D721Med (cell line): Measurements from ENCODE around the gene ZNF496.

Experiments used
- DNase-seq: peaks from one replicate; pipeline ENCODE4 v3.0.0; 2011; ENCODE audit warnings: low spot score; ENCODE audit not compliant: insufficient read length
- FAIRE-seq: peaks from 2 replicates; lab custom pipeline; 2011; peaks lifted over from hg19 to GRCh38; lab: Jason Lieb, UNC
- TF ChIP-seq, protein P1 (sequence below): IDR thresholded peaks from 2 replicates; pipeline ENCODE4 v1.5.1; 2012; ENCODE audit warnings: mild to moderate bottlenecking, control low read depth; ENCODE audit not compliant: insufficient read depth; ENCODE audit errors: missing control alignments

Gene ZNF496

GRCh38 chr1:247281001-247281574 lies 50.6 kb downstream of the ZNF496 start:
- DNase-seq (no peak), FAIRE-seq (no peak)

DNA sequence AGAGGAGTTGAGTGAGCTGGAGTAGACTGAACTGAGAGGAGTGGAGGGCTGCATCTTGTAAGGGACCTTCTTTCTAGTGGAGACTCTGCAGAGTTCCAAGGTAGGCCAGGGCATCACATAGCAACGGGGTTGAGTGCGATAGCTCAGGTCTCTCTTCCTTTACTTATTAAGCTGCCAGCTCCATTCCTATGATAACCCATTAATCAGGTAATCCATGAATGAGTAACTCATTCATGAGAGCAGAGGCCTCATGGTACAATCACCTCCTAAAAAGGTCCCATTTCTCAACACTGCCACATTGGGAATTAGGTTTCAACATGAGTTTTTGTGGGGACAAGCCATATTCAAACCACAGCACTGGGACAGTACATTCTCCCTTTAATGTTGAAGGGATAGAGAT lies 54.5 kb downstream of the ZNF496 start:
- no peak for DNase-seq

More at GRCh38 chr1:247281001-247281574, 50.6 kb downstream of the ZNF496 start:
- TF ChIP-seq, protein P1, sequence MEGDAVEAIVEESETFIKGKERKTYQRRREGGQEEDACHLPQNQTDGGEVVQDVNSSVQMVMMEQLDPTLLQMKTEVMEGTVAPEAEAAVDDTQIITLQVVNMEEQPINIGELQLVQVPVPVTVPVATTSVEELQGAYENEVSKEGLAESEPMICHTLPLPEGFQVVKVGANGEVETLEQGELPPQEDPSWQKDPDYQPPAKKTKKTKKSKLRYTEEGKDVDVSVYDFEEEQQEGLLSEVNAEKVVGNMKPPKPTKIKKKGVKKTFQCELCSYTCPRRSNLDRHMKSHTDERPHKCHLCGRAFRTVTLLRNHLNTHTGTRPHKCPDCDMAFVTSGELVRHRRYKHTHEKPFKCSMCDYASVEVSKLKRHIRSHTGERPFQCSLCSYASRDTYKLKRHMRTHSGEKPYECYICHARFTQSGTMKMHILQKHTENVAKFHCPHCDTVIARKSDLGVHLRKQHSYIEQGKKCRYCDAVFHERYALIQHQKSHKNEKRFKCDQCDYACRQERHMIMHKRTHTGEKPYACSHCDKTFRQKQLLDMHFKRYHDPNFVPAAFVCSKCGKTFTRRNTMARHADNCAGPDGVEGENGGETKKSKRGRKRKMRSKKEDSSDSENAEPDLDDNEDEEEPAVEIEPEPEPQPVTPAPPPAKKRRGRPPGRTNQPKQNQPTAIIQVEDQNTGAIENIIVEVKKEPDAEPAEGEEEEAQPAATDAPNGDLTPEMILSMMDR, result no peak

DNA sequence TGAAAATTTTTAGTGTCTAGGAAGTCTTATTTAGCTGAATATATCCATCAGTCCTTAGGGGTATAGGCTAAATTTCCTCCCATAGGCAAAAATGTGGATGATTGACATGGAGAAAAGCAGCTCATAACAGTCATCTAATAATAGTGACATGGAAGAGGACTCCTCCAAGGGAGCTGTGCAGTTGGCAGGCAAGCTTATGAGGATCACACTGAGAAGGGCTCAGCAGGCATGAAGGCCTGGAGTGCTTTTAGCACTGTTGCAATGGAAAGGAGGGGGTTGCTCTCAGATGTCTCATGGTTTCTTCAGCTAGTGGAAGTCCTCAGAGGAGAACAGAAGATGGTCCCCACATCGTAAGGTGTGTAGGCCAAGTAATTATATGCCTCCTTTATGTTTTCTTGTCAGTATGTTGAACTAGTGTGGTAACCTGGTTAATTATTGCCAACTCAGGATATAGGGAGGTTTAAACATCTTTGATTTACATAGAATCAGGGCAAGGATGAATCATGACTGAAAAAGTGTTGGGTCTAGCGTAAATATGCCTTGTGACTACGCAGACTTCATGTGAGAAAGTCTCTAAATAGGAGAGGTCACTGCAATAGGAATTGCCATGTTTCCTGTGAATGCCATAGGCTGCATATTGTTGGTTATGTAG lies 56.9 kb downstream of the ZNF496 start:
- DNase-seq (no peak), FAIRE-seq (no peak)
- TF ChIP-seq, protein P1, result no peak

More for the DNA sequence above, 54.5 kb downstream of the ZNF496 start:
- TF ChIP-seq, protein P1, result no peak
- no peak for FAIRE-seq

GRCh38 chr1:247273013-247273412 lies 58.7 kb downstream of the ZNF496 start:
- DNase-seq (no peak), FAIRE-seq (no peak)
- TF ChIP-seq, protein P1, result no peak

DNA sequence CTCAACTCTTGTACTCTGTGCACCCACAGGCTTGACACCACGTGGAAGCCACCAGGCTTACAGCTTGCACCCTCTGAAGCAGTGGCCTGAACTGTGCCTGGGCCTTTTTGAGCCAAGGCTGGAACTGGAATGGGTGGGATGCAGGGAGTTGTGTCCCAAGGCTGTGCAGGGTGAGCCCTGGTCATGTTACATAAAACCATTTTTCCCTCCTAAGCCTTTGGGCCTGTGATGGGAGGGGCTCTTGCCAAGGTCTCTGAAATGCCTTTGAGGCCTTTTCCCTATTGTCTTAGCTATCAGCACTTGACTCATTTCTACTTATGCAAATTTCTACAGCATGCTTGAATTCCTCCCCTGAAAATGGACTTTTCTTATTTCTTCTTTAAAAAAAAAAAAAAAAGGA lies 61.7 kb downstream of the ZNF496 start:
- no peak for DNase-seq
- TF ChIP-seq, protein P1, result no peak
- FAIRE-seq, result no peak

DNA sequence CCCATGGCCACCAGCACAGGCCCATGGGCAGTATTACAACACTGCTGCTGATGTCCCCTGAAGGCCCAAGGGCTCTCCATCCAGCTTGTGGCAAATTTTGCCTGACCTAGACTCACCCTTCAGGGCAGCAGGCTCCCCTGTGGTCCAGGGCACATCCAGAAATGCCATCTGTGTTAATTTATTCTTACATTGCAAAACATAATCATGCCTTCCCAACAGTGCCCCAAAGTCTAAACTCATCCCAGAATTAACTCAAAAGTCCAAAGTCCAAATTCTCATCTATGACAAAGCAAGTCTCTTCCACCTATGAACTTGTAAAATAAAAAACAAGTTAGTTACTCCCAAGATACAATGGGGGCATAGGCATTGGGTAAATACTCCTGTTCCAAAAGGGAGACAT lies 62.5 kb downstream of the ZNF496 start:
- TF ChIP-seq, protein P1, result no peak
- no peak for FAIRE-seq
- no peak for DNase-seq
